ENCODE data around the gene RHEX.

- TF ChIP-seq POLR2AphosphoS5 (IDR thresholded peaks at IDR 0.05) (no peak), CTCF (IDR thresholded peaks at IDR 0.05) (no peak), EP300 (IDR thresholded peaks at IDR 0.05) (no peak), POLR2A (IDR thresholded peaks at IDR 0.05) (no peak)
Measured at GRCh38 chr1:206058927-206059292, 5.9 kb downstream of the RHEX start.

Measured in upper lobe of left lung (tissue), 4 donors.